PC-9 (cell line): ENCODE results near the gene OPN1SW.

Experiments
- CTCF ChIP-seq: fragments of 200-600 bp; sonication (generic); conservative IDR thresholded peaks from 2 replicates; pipeline ENCODE4 v1.6.1; 2017; ENCODE audit warnings: mixed run types, antibody characterized with exemption, mild to moderate bottlenecking, moderate library complexity
- EZH2 ChIP-seq: fragments of 200-600 bp; sonication (generic); IDR thresholded peaks from 2 replicates; pipeline ENCODE4 v1.8.0; 2017; ENCODE audit warnings: antibody characterized with exemption, low read depth

- TF ChIP-seq CTCF (no peak), EZH2 (no peak)
Observed at GRCh38 chr7:128791121-128791971, 15.8 kb upstream of the OPN1SW start, which contains the start of gene CCDC136.
